ENCODE results near the gene RSF1. TPM values are rescaled to one million over a fixed set of nuclear protein-coding genes. Genes with fewer than 3 reads are reported as not detected.

RSF1 gene
- total RNA-seq, 1 donor from 2014 or later: 68.8 TPM

DNA sequence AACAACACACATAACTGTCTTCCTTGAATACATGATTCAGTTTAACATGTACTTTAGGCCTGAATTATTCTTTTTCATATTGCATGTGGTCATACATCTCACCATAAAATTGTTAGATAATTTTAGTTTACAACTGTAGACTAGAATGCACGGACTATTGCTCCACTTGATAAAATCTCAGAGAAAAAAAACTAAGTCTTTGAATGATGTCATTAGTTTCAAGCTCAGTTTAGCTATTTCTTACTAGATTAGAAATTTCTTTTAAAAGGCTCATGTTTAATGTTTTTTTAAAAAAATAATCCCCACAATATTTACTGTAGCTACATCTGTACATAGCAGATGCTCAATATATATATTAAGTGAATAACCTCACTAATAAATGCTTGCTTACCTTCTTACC is 5.1 kb downstream of the RSF1 start:
- no peak for ATAC-seq (ENCODE audit: low read depth)
- Mint-ChIP-seq H3K36me3 (ENCODE audit: low read depth) (peaks cover 37% of the 10 kb centered on the region), H3K4me3 (no peak overlapping the region), H3K27me3 (no peaks in the 10 kb centered on the region), H3K9me3 (peaks cover 3% of the 10 kb centered on the region), H3K4me1 (peaks cover 45% of the 10 kb centered on the region), H3K27ac (no peak overlapping the region)
- ChIA-PET CTCF (no interaction called here), POLR2A (no interaction called here)
- TF ChIP-seq, protein P1, sequence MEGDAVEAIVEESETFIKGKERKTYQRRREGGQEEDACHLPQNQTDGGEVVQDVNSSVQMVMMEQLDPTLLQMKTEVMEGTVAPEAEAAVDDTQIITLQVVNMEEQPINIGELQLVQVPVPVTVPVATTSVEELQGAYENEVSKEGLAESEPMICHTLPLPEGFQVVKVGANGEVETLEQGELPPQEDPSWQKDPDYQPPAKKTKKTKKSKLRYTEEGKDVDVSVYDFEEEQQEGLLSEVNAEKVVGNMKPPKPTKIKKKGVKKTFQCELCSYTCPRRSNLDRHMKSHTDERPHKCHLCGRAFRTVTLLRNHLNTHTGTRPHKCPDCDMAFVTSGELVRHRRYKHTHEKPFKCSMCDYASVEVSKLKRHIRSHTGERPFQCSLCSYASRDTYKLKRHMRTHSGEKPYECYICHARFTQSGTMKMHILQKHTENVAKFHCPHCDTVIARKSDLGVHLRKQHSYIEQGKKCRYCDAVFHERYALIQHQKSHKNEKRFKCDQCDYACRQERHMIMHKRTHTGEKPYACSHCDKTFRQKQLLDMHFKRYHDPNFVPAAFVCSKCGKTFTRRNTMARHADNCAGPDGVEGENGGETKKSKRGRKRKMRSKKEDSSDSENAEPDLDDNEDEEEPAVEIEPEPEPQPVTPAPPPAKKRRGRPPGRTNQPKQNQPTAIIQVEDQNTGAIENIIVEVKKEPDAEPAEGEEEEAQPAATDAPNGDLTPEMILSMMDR (IDR thresholded peaks at IDR 0.05): no peak
- DNase-seq: no peak
- intact Hi-C loops (cut with micrococcal nuclease): loop anchor here (5.0 kb wide), 1 partner anchor 33 kb away; no protein-coding TSS in a partner anchor

DNA sequence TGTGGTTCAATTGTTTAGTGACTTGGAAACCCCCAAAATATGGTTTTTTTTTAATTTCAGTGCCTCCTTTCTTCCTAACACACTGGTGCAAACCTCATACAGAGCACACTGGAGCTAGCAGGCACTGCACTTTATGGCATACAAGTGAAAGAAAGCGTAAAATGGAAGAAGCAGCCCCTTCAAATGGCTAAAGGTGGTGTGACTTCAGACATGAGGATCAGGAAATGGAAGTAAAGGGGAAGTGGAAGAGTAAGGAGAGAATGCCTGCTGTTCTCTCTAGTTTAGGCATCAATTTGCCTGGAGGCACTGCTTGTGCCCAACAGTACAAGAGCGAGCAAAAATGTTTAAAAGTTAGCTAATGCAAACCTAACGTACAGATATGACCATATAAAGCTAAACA is 5.7 kb downstream of the RSF1 start:
- ATAC-seq (ENCODE audit: low read depth) (no peak), DNase-seq (no peak)
- Mint-ChIP-seq H3K4me3 (no peak overlapping the region), H3K27me3 (no peaks in the 10 kb centered on the region), H3K27ac (peak overlapping the region; percentile 36), H3K4me1 (peaks cover 51% of the 10 kb centered on the region), H3K36me3 (ENCODE audit: low read depth) (peaks cover 42% of the 10 kb centered on the region), H3K9me3 (peaks cover 3% of the 10 kb centered on the region)
- TF ChIP-seq, protein P1 (IDR thresholded peaks at IDR 0.05): no peak
- ChIA-PET POLR2A (no interaction called here), CTCF (no interaction called here)
- intact Hi-C loops (cut with micrococcal nuclease): loop anchor here (5.0 kb wide), 1 partner anchor 33 kb away; no protein-coding TSS in a partner anchor

DNA sequence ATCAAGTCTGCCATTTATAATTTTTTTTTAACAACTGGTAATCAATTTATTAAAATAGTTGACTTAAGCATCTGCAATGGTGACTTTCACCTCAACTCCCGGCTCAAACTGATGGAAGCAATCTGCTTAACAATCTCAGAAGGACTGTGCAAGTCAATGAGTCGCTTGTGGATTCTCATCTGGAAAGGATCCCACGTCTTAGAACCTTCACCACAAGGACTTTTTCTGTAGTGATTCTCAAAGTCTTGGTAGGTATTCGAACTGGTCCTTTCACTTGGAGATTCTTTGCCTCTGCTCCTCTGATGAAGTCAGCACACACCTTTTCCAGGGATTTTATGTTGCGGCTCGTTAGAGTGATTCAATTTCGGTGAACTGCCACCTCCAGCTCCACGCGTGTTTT is 7.3 kb downstream of the RSF1 start:
- Mint-ChIP-seq H3K9me3 (peaks cover 3% of the 10 kb centered on the region), H3K36me3 (ENCODE audit: low read depth) (peaks cover 40% of the 10 kb centered on the region), H3K27me3 (no peaks in the 10 kb centered on the region), H3K4me3 (no peak overlapping the region), H3K4me1 (peaks cover 45% of the 10 kb centered on the region), H3K27ac (no peak overlapping the region)
- TF ChIP-seq, protein P1 (IDR thresholded peaks at IDR 0.05): no peak
- DNase-seq: no peak
- no peak for ATAC-seq (ENCODE audit: low read depth)
- POLR2A ChIA-PET: no interaction called here
- CTCF ChIA-PET: no interaction called here
- intact Hi-C loops (cut with micrococcal nuclease): no loop called here

DNA sequence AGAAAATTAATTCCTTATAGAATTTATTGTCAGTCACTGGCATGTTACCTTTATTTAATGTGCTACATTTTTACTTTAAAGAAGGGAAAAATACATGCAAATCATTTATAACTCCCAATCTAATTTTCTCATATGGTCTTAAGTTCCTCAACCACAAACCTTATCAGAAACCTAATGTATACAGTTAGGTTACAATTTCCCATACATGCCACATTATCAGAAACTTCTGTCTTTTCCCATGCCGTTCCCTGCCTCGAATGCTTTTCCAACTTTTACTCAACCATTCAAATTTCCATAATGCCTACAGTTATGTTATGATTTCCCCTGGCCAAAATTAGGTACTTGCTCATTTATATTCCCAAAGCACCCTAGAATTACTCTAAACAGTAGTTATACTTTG is 13.5 kb downstream of the RSF1 start:
- ATAC-seq (ENCODE audit: low read depth) (no peak), DNase-seq (no peak)
- POLR2A ChIA-PET: no interaction called here
- H3K27me3 Mint-ChIP-seq: no peaks in the 10 kb centered on the region
- no peaks in the 10 kb centered on the region for H3K9me3 Mint-ChIP-seq
- H3K27ac Mint-ChIP-seq: no peak overlapping the region
- TF ChIP-seq, protein P1 (IDR thresholded peaks at IDR 0.05): no peak
- peaks cover 50% of the 10 kb centered on the region for H3K4me1 Mint-ChIP-seq
- H3K4me3 Mint-ChIP-seq: no peak overlapping the region
- intact Hi-C loops (cut with micrococcal nuclease): no loop called here
- CTCF ChIA-PET: no interaction called here
- peaks cover 45% of the 10 kb centered on the region for H3K36me3 Mint-ChIP-seq (ENCODE audit: low read depth)

DNA sequence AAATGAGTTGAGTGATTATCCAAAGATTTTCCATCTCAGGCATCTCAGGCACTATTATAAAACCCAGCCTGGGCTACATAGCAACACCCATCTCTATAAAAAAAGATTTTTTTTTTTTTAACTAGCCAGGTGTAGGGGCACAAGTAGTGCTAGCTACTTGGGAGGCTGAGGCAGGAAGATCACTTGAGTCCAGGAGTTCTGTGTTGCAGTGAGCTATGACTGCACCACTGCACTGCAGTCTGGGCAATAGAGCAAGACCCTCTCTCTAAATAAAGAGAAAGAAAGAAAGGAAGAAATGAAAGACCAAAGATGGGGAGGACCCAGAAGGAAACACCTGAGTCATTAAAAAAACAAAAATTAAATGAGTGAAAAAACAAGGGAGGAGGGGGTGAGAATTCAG is 14.1 kb downstream of the RSF1 start:
- ATAC-seq (ENCODE audit: low read depth): no peak
- Mint-ChIP-seq H3K4me3 (no peak overlapping the region), H3K27ac (peak overlapping the region; percentile 15), H3K9me3 (no peaks in the 10 kb centered on the region), H3K36me3 (ENCODE audit: low read depth) (peaks cover 41% of the 10 kb centered on the region), H3K27me3 (no peaks in the 10 kb centered on the region), H3K4me1 (peaks cover 50% of the 10 kb centered on the region)
- TF ChIP-seq, protein P1 (IDR thresholded peaks at IDR 0.05): no peak
- POLR2A ChIA-PET: no interaction called here
- DNase-seq: no peak
- intact Hi-C loops (cut with micrococcal nuclease): no loop called here
- CTCF ChIA-PET: no interaction called here

Data from activated B cell treated with CpG ODN at 0.5 μM for 24 hours (primary cell).